GM12878 (cell line): ENCODE data around the gene AP4E1. TPM values are rescaled to one million over a fixed set of nuclear protein-coding genes. Genes with fewer than 3 reads are reported as not detected.
A peak's percentile ranks its signal among the peaks of the same experiment; 100 is the strongest.

Experiments used
- BHLHE40 ChIP-seq, 2 experiments: fragments of 450-650 bp in 1 of 2; IDR thresholded peaks; 2 replicates each; pipeline ENCODE4 v1.6.1; 2011 to 2017; ENCODE audit warnings: low read depth in 2 of 2, borderline replicate concordance in 1 of 2, improper control_type of control experiment in 1 of 2, low read length in 1 of 2, mild to moderate bottlenecking in 1 of 2
- CUX1 ChIP-seq: IDR thresholded peaks from 2 replicates; pipeline ENCODE4 v1.6.1; 2012; ENCODE audit warnings: improper control_type of control experiment, low read depth, low read length; ENCODE audit not compliant: insufficient replicate concordance
- E2F8 ChIP-seq: fragments of 450-650 bp; IDR thresholded peaks from 2 replicates; pipeline ENCODE4 v1.6.1; 2018; ENCODE audit warnings: mild to moderate bottlenecking, low read depth, moderate library complexity; ENCODE audit not compliant: partially characterized antibody
- IKZF1 ChIP-seq: fragments of 450-650 bp; conservative IDR thresholded peaks from 2 replicates; pipeline ENCODE4 v1.6.1; 2017; ENCODE audit warnings: antibody characterized with exemption, mild to moderate bottlenecking
- IRF5 ChIP-seq: fragments of 450-650 bp; IDR thresholded peaks from 2 replicates; pipeline ENCODE4 v1.6.1; 2017; ENCODE audit warnings: borderline replicate concordance
- MLLT1 ChIP-seq: fragments of 450-650 bp; IDR thresholded peaks from 2 replicates; pipeline ENCODE4 v1.6.1; 2016; ENCODE audit warnings: mild to moderate bottlenecking
- MXI1 ChIP-seq: fragments of 150-350 bp; IDR thresholded peaks from 2 replicates; pipeline ENCODE4 v1.6.1; 2011; ENCODE audit warnings: low read depth, mild to moderate bottlenecking, inconsistent platforms, low read length, improper control_type of control experiment
- NBN ChIP-seq: fragments of 450-650 bp; IDR thresholded peaks from 2 replicates; pipeline ENCODE4 v1.6.1; 2016
- SIX5 ChIP-seq: IDR thresholded peaks from 2 replicates; pipeline ENCODE4 v1.6.1; 2011; ENCODE audit warnings: mild to moderate bottlenecking, low read depth, low read length, moderate library complexity; ENCODE audit not compliant: severe bottlenecking
- ZBTB40 ChIP-seq: fragments of 450-650 bp; IDR thresholded peaks from 2 replicates; pipeline ENCODE4 v1.6.1; 2016; ENCODE audit warnings: mild to moderate bottlenecking, moderate library complexity, borderline replicate concordance
- ZNF207 ChIP-seq: fragments of 450-650 bp; IDR thresholded peaks from 2 replicates; pipeline ENCODE4 v1.6.1; 2014; ENCODE audit warnings: antibody characterized with exemption, mild to moderate bottlenecking, borderline replicate concordance
- ZNF274 ChIP-seq: IDR thresholded peaks from one replicate; pipeline ENCODE4 v1.8.0; 2011; ENCODE audit not compliant: insufficient read length, insufficient read depth
- polyA plus RNA-seq, 11 experiments: library from polyadenylated mRNA; depleted of rRNA in 4 of 11; unstranded in 6 of 11; stranded (reverse) in 5 of 11; fragments of >200 nt; fragmentation: Nextera tagmentation in 4 of 11; fragmentation: Illumina TruSeq in 1 of 11; extraction: Ambion mirVana in 4 of 11; extraction: Trizol in 1 of 11; gene quantifications; 1 replicate in 1 of 11; 2 replicates in 10 of 11; pipeline versions ENCODE4 v1.2.1 to v1.2.3, GENCODE V29; 2011 to 2016; ENCODE audit warnings: inconsistent platforms in 2 of 11, missing spikeins in 2 of 11, low read depth in 1 of 11
- total RNA-seq, 4 experiments: library from RNA; depleted of rRNA in 3 of 4; stranded (reverse); fragments of >200 nt in 3 of 4; fragmentation: Illumina TruSeq in 1 of 4; extraction: Trizol in 1 of 4; gene quantifications; 2 replicates each; pipeline versions ENCODE4 v1.2.1 to v1.2.3, GENCODE V29; 2013 to 2021

The AP4E1 gene
- total and polyA plus RNA-seq, 10 of the 15 experiments (the other 5 are each of a cell fraction or from before 2014, with no cell fraction given): 1.2 to 11.4 (median 6.7) TPM

- TF ChIP-seq CUX1 (no peak), NBN (peak; percentile 87), BHLHE40 (IDR thresholded peaks at IDR 0.05; ENCODE audit: borderline replicate concordance in 1 of 2, low read depth in 2 of 2, low read length in 1 of 2) (peak; percentile 39 to 55; a peak in 2 of 4 replicates), MLLT1 (no peak), ZNF207 (peak; percentile 94; the same call in 1 of the 2 replicates), E2F8 (peak; percentile 76), MXI1 (peak; percentile 85), ZNF274 (no peak), ZBTB40 (peak; percentile 99), IRF5 (no peak), IKZF1 (peak; percentile 92), SIX5 (peak; percentile 58)
These were observed at the start of gene AP4E1 (continued) for GRCh38 chr15:50908209-50909009.
